Osteoblast (primary cell): ENCODE measurements around the gene TIGD4. TPM values are rescaled to one million over a fixed set of nuclear protein-coding genes. Genes with fewer than 3 reads are reported as not detected.
A peak's percentile ranks its signal among the peaks of the same experiment; 100 is the strongest.

Source experiments
- DNase-seq: peaks from one replicate; pipeline ENCODE4 v3.0.0; 2011; ENCODE audit warnings: low spot score, mixed read lengths; ENCODE audit not compliant: insufficient read length; ENCODE audit errors: missing footprints
- H2AFZ ChIP-seq: 2 replicates; pipeline ENCODE4 v1.6.0; 2011; ENCODE audit warnings: mild to moderate bottlenecking, low read length
- H3K27ac ChIP-seq: 2 replicates; pipeline ENCODE4 v1.5.1; 2011; ENCODE audit warnings: mild to moderate bottlenecking, low read depth, low read length, moderate library complexity
- H3K27me3 ChIP-seq: 2 replicates; pipeline ENCODE4 v1.6.0; 2012; ENCODE audit warnings: mild to moderate bottlenecking, control low read depth, inconsistent platforms, low read length, moderate library complexity; ENCODE audit not compliant: insufficient read depth
- H3K36me3 ChIP-seq: 2 replicates; pipeline ENCODE4 v1.5.1; 2011; ENCODE audit warnings: mild to moderate bottlenecking, low read length, control low read depth, moderate library complexity; ENCODE audit not compliant: insufficient read depth
- H3K4me1 ChIP-seq: 2 replicates; pipeline ENCODE4 v1.5.1; 2011; ENCODE audit warnings: mild to moderate bottlenecking, low read length, control low read depth, moderate library complexity; ENCODE audit not compliant: insufficient read depth
- H3K4me2 ChIP-seq: 2 replicates; pipeline ENCODE4 v1.6.0; 2011; ENCODE audit warnings: mild to moderate bottlenecking, low read length; ENCODE audit not compliant: insufficient read depth
- H3K4me3 ChIP-seq: fragments of 200-600 bp; sonication (generic); 3 replicates; pipeline ENCODE4 v1.5.1; 2012; ENCODE audit warnings: mild to moderate bottlenecking, low read length, inconsistent platforms; ENCODE audit not compliant: insufficient read depth
- H3K79me2 ChIP-seq: 2 replicates; pipeline ENCODE4 v1.6.0; 2012; ENCODE audit warnings: mild to moderate bottlenecking, low read length, control low read depth, inconsistent platforms; ENCODE audit not compliant: insufficient read depth
- H3K9me3 ChIP-seq: 2 replicates; pipeline ENCODE4 v1.5.1; 2011; ENCODE audit warnings: low read depth, low read length, control low read depth
- H4K20me1 ChIP-seq: 2 replicates; pipeline ENCODE4 v1.6.0; 2012; ENCODE audit warnings: mild to moderate bottlenecking, low read length, control low read depth; ENCODE audit not compliant: insufficient read depth
- CTCF ChIP-seq: IDR thresholded peaks from 2 replicates; pipeline ENCODE4 v1.5.1; 2011; ENCODE audit warnings: mild to moderate bottlenecking, low read depth, low read length, moderate library complexity; ENCODE audit errors: extremely low read depth
- total RNA-seq: library from RNA; depleted of rRNA; stranded (reverse); fragments of >200 nt; gene quantifications from 2 replicates; pipeline ENCODE4 v1.2.3, GENCODE V29; 2012

TIGD4 gene
- total RNA-seq, 1 donor: 0.36 TPM

DNA sequence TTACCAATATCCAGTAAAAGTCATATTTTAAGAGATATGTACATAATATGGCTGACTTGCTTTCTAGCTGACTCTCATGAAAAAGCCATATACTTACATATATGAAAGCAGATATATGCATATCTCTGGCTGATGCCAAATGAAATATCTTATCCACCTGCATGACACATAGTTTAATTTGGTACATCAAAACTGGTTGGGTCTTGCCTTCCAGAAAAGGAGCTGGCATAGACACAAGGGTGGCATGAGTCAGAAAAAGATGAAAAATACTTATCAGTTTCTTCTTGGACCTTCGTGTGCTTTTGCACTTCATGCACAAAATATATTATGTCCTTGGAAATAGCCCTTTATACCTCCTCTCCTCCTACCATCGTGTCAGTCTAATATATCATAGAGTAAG is 32.1 kb downstream of the TIGD4 start:
- no peaks in the 10 kb centered on the region for H3K36me3 ChIP-seq
- no peaks in the 10 kb centered on the region for H3K9me3 ChIP-seq
- H3K4me2 ChIP-seq: no peak overlapping the region
- H3K4me1 ChIP-seq: no peaks in the 10 kb centered on the region
- no peaks in the 10 kb centered on the region for H3K27me3 ChIP-seq
- no peak for DNase-seq
- no peak overlapping the region for H3K4me3 ChIP-seq
- no peak for TF ChIP-seq CTCF
- no peaks in the 10 kb centered on the region for H3K79me2 ChIP-seq
- no peak overlapping the region for H3K27ac ChIP-seq
- H2AFZ ChIP-seq: no peak overlapping the region
- H4K20me1 ChIP-seq: no peaks in the 10 kb centered on the region

DNA sequence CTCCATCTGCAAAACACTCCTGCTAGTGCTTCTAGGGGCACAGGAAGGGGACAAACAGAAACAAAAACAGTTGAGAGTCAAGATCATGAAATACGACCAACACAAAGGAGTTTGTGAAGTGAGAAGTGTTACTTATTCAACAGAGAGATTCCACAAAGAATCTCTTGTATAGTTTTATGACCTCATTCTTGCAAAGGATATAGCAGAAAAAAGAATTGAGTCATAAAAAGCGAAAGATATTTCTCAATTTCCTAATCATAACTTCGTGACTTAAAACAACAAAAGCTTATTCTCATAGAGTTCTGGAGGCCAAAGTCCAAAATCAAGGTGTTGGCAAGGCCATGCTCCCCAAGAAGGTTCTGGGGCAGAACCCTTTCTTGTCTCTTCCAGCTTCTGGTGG is 40.7 kb downstream of the TIGD4 start:
- Histone ChIP-seq H3K36me3 (no peaks in the 10 kb centered on the region), H3K79me2 (no peaks in the 10 kb centered on the region), H3K9me3 (no peaks in the 10 kb centered on the region), H3K4me3 (no peak overlapping the region), H2AFZ (peak overlapping the region; percentile 41), H3K27me3 (no peaks in the 10 kb centered on the region), H4K20me1 (no peaks in the 10 kb centered on the region), H3K4me1 (no peaks in the 10 kb centered on the region), H3K27ac (no peak overlapping the region), H3K4me2 (no peak overlapping the region)
- TF ChIP-seq CTCF: no peak
- DNase-seq: no peak

DNA sequence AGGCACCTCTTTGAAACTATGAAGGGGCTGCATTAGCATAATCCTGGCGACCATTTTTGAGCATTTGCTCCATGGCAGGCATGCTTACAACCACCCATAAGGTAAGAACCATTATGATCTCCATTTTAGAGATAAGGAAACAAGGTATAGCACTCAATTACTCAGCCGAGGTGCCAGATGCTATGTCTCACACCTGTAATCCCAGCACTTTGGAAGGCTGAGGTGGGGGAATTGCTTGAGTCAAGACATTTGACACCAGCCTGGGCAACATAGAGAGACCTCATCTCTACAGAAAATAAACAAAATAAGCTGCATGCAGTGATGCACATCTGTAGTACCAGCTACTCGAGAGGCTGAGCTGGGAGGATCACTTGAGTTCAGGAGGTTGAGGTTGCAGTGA is 43.6 kb downstream of the TIGD4 start:
- Histone ChIP-seq H3K4me2 (no peak overlapping the region), H3K9me3 (no peaks in the 10 kb centered on the region), H2AFZ (no peak overlapping the region), H3K27me3 (peaks cover 4% of the 10 kb centered on the region), H3K36me3 (no peaks in the 10 kb centered on the region), H3K27ac (no peak overlapping the region), H3K4me1 (no peaks in the 10 kb centered on the region), H3K79me2 (no peaks in the 10 kb centered on the region), H4K20me1 (no peaks in the 10 kb centered on the region), H3K4me3 (no peak overlapping the region)
- TF ChIP-seq CTCF: no peak
- DNase-seq: no peak

DNA sequence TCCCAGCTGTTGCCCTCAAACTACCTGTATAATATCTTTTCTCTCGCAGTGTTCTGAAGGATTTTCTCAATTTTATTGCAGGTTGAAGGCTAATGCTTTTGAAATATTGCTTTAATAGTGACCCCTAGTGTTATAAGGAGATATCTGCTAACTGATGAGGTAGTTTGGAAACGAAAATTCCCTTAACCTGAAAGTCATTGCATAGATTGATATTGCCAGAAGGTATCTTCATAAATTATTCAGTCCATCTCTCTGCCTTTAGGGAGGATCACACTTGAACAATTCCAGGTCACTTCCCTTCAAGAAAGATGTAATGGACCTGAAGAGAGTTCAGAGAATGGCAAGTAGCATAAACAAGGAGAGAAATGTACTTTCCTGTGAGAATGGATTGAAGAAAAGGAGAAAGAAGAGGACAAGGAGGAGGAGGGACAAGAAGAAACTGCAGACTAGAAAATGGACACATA is 44.1 kb downstream of the TIGD4 start:
- peak; percentile 61 for DNase-seq
- Histone ChIP-seq H3K79me2 (no peaks in the 10 kb centered on the region), H4K20me1 (no peaks in the 10 kb centered on the region), H3K27me3 (peaks cover 4% of the 10 kb centered on the region), H3K27ac (no peak overlapping the region), H3K9me3 (no peaks in the 10 kb centered on the region), H3K4me2 (no peak overlapping the region), H3K4me1 (no peaks in the 10 kb centered on the region), H2AFZ (no peak overlapping the region), H3K36me3 (no peaks in the 10 kb centered on the region), H3K4me3 (no peak overlapping the region)
- TF ChIP-seq CTCF: peak; percentile 63
